HepG2 (cell line): Measurements from ENCODE around the gene SECISBP2L. TPM values are rescaled to one million over a fixed set of nuclear protein-coding genes. Genes with fewer than 3 reads are reported as not detected.

Experiments used
- ATAC-seq: fragments of 200-7000 bp; cut with Tn5 transposase; 3 replicates; pipeline ENCODE4 v1.9.1; 2020; ENCODE audit warnings: mild to moderate bottlenecking, moderate library complexity
- BruUV-seq: library from RNA; stranded (reverse); fragments of 400-500 nt; replicated peaks from 2 replicates; lab custom pipeline; 2021; lab: Mats Ljungman, UMichigan
- CTCF ChIA-PET: fragments of 300-600 bp; formaldehyde crosslinking; extraction: SDS; loops from one replicate; lab custom pipeline; 2021; ENCODE audit warnings: low total read pairs, inconsistent platforms, low intra/inter-chr PET ratio; lab: Yijun Ruan, JAX
- POLR2A ChIA-PET: fragments of 350-600 bp; sonication (Branson Sonifier 250); formaldehyde crosslinking; loops from one replicate; lab custom pipeline; 2020; ENCODE audit warnings: antibody characterized with exemption, inconsistent platforms; lab: Yijun Ruan, JAX
- DNase-seq: peaks from one replicate; pipeline ENCODE4 v3.0.0-alpha.2; 2015; ENCODE audit warnings: low spot score
- FAIRE-seq: peaks from 3 replicates; lab custom pipeline; 2011; peaks lifted over from hg19 to GRCh38; lab: Jason Lieb, UNC
- H2AFZ ChIP-seq: one replicate; pipeline ENCODE4 v1.6.1; 2011; ENCODE audit warnings: low read length, inconsistent platforms
- H3K27ac ChIP-seq: fragments of 300-600 bp; 3 replicates; pipeline ENCODE4 v1.8.0; 2011; ENCODE audit warnings: mixed run types, mild to moderate bottlenecking, mixed read lengths, low read length, inconsistent platforms; ENCODE audit not compliant: insufficient read depth; ENCODE audit errors: extremely low read length
- H3K27me3 ChIP-seq, 2 experiments: fragments of 200-600 bp in 1 of 2; 2 replicates in 1 of 2; 3 replicates in 1 of 2; pipeline versions ENCODE4 v1.6.0 to v1.8.0; 2011; ENCODE audit warnings: low read length in 2 of 2, mild to moderate bottlenecking in 2 of 2, moderate library complexity in 2 of 2, inconsistent platforms in 1 of 2; ENCODE audit not compliant: insufficient read depth in 2 of 2, control insufficient read depth in 1 of 2
- H3K36me3 ChIP-seq, 2 experiments: fragments of 200-600 bp in 1 of 2; replicated peaks in 1 of 2; 2 replicates in 1 of 2; 3 replicates in 1 of 2; pipeline versions ENCODE4 v1.5.1 to v1.8.0; 2011; ENCODE audit warnings: low read length in 2 of 2, inconsistent platforms in 1 of 2; ENCODE audit not compliant: insufficient read depth in 2 of 2, control insufficient read depth in 1 of 2
- H3K4me1 ChIP-seq: 2 replicates; pipeline ENCODE4 v1.5.1; 2012; ENCODE audit warnings: low read length, inconsistent platforms; ENCODE audit not compliant: insufficient read depth
- H3K4me2 ChIP-seq: 2 replicates; pipeline ENCODE4 v1.6.0; 2011; ENCODE audit warnings: low read depth, low read length, inconsistent platforms
- H3K4me3 ChIP-seq, 3 experiments: fragments of 200-600 bp in 1 of 3; sonication (generic), shearing (Covaris generic) in 1 of 3; replicated peaks in 1 of 3; 2 replicates each; pipeline ENCODE4 v1.5.1; 2011 to 2016; ENCODE audit warnings: low read length in 3 of 3, inconsistent platforms in 2 of 3, low read depth in 2 of 3, mild to moderate bottlenecking in 2 of 3, control low read depth in 1 of 3, mixed read lengths in 1 of 3; ENCODE audit not compliant: insufficient read depth in 1 of 3
- H3K79me2 ChIP-seq: one replicate; pipeline ENCODE4 v1.6.1; 2011; ENCODE audit warnings: low read length, inconsistent platforms; ENCODE audit not compliant: insufficient read depth
- H3K9ac ChIP-seq: 2 replicates; pipeline ENCODE4 v1.6.0; 2011; ENCODE audit warnings: mild to moderate bottlenecking, low read depth, low read length, inconsistent platforms; ENCODE audit not compliant: insufficient read depth
- H3K9me3 ChIP-seq: 2 replicates; pipeline ENCODE4 v1.5.1; 2012; ENCODE audit warnings: mild to moderate bottlenecking, low read length
- H4K20me1 ChIP-seq: 2 replicates; pipeline ENCODE4 v1.6.0; 2011; ENCODE audit warnings: inconsistent platforms, mild to moderate bottlenecking, low read length, moderate library complexity; ENCODE audit not compliant: insufficient read depth
- ARNTL ChIP-seq: sonication (generic); formaldehyde crosslinking; IDR thresholded peaks from 2 replicates; pipeline ENCODE4 v1.4.0; 2020; ENCODE audit warnings: mild to moderate bottlenecking, missing genetic modification reagents
- BHLHE40 ChIP-seq: IDR thresholded peaks from 2 replicates; pipeline ENCODE4 v1.6.1; 2011; ENCODE audit warnings: low read length, improper control_type of control experiment
- E2F2 ChIP-seq: sonication (generic); formaldehyde crosslinking; IDR thresholded peaks from 2 replicates; pipeline ENCODE4 v1.4.0; 2020; ENCODE audit warnings: missing genetic modification reagents, borderline replicate concordance
- GRHL1 ChIP-seq: sonication (generic); formaldehyde crosslinking; conservative IDR thresholded peaks from 2 replicates; pipeline ENCODE4 v1.8.0; 2022; ENCODE audit warnings: missing genetic modification reagents
- HDAC2 ChIP-seq: sonication (generic); formaldehyde crosslinking; IDR thresholded peaks from 2 replicates; pipeline ENCODE4 v1.4.0; 2020; ENCODE audit warnings: missing genetic modification reagents
- HNF4G ChIP-seq, 2 experiments: sonication (generic) in 1 of 2; formaldehyde crosslinking in 1 of 2; IDR thresholded peaks; 2 replicates each; pipeline versions ENCODE4 v1.4.0 to v1.6.1; 2011 to 2020; ENCODE audit warnings: borderline replicate concordance in 2 of 2, low read depth in 2 of 2, mild to moderate bottlenecking in 2 of 2, low read length in 1 of 2, missing genetic modification reagents in 1 of 2, moderate library complexity in 1 of 2
- IRF2 ChIP-seq: IDR thresholded peaks from 2 replicates; pipeline ENCODE4 v1.6.1; 2018; ENCODE audit warnings: missing genetic modification reagents, missing compliant biosample characterization
- KLF13 ChIP-seq: sonication (generic); formaldehyde crosslinking; IDR thresholded peaks from 2 replicates; pipeline ENCODE4 v1.4.0; 2020; ENCODE audit warnings: mild to moderate bottlenecking, missing genetic modification reagents
- MAFF ChIP-seq: IDR thresholded peaks from 2 replicates; pipeline ENCODE4 v1.6.1; 2011; ENCODE audit warnings: low read depth, low read length, improper control_type of control experiment
- RARA ChIP-seq: IDR thresholded peaks from 2 replicates; pipeline ENCODE4 v1.6.1; 2016; ENCODE audit warnings: missing genetic modification reagents, missing compliant biosample characterization
- SIX4 ChIP-seq: sonication (generic); formaldehyde crosslinking; IDR thresholded peaks from 2 replicates; pipeline ENCODE4 v1.4.0; 2020; ENCODE audit warnings: missing genetic modification reagents
- XBP1 ChIP-seq: sonication (generic); formaldehyde crosslinking; IDR thresholded peaks from 2 replicates; pipeline ENCODE4 v1.5.0; 2020; ENCODE audit warnings: missing genetic modification reagents
- ZNF275 ChIP-seq: sonication (generic); formaldehyde crosslinking; IDR thresholded peaks from 2 replicates; pipeline ENCODE4 v1.8.0; 2022; ENCODE audit warnings: missing genetic modification reagents, mild to moderate bottlenecking, inconsistent platforms, borderline replicate concordance
- ZNF513 ChIP-seq: sonication (generic); formaldehyde crosslinking; conservative IDR thresholded peaks from 2 replicates; pipeline ENCODE4 v1.5.0; 2020; ENCODE audit warnings: missing genetic modification reagents
- ZNF792 ChIP-seq: IDR thresholded peaks from 2 replicates; pipeline ENCODE4 v1.6.1; 2016
- WGBS: methylation state at CpG from one replicate; pipeline ENCODE4 v1.1.6; 2017; ENCODE audit warnings: low lambda C conversion rate; 5-methylcytosine and 5-hydroxymethylcytosine counted together
- in situ Hi-C: cut with HindIII; loops from 2 replicates; pipeline ENCODE4 v1.10.0; 2017; ENCODE audit warnings: low pct_unique_long_range_greater_than_20kb; ENCODE audit not compliant: extremely low pct_ligation_motif_present
- intact Hi-C: fragments of 100-400 bp; cut with micrococcal nuclease; formaldehyde crosslinking; loops from one replicate; pipeline ENCODE4 v1.10.0; 2022; ENCODE audit not compliant: unreplicated experiment
- polyA plus RNA-seq, 8 experiments: library from polyadenylated mRNA; depleted of rRNA in 3 of 8; stranded (reverse) in 7 of 8; unstranded in 1 of 8; fragments of >200 nt; fragmentation: Illumina TruSeq in 4 of 8; extraction: Trizol in 4 of 8; gene quantifications; 2 replicates each; pipeline versions ENCODE4 v1.2.1 to v1.2.3, GENCODE V29; 2011 to 2016; ENCODE audit warnings: low read depth in 4 of 8, missing spikeins in 1 of 8, mixed read lengths in 1 of 8; ENCODE audit not compliant: insufficient read depth in 1 of 8
- total RNA-seq, 5 experiments: library from RNA; depleted of rRNA; stranded (reverse); fragments of >200 nt; fragmentation: Illumina TruSeq; extraction: Trizol; gene quantifications; 2 replicates each; pipeline ENCODE4 v1.2.3, GENCODE V29; 2016; ENCODE audit warnings: low read depth in 1 of 5

Gene SECISBP2L
- total and polyA plus RNA-seq, 2 of the 13 experiments (the other 11 are each of a cell fraction or from before 2014, with no cell fraction given) = 13.9 to 15.6 TPM

- H3K27me3 ChIP-seq = no peaks in the 10 kb centered on the region
- no TSS peak for BruUV-seq
- no peaks in the 10 kb centered on the region for H3K79me2 ChIP-seq
- no peak for ATAC-seq
- H3K4me2 ChIP-seq = no peak overlapping the region
- no peak for TF ChIP-seq MAFF
- no peak for TF ChIP-seq SIX4 (CRISPR knock-in tag)
- no peak for TF ChIP-seq XBP1 (CRISPR knock-in tag)
- TF ChIP-seq ZNF275 (CRISPR knock-in tag) = no peak
- TF ChIP-seq HDAC2 (CRISPR knock-in tag) = no peak
- no peak for TF ChIP-seq ZNF792 (CRISPR knock-in tag)
- TF ChIP-seq IRF2 (CRISPR knock-in tag) = no peak
- no peak for TF ChIP-seq HNF4G (IDR thresholded peaks at IDR 0.05; ENCODE audit: borderline replicate concordance, low read depth, low read length)
- no peak for TF ChIP-seq HNF4G (CRISPR knock-in tag; IDR thresholded peaks at IDR 0.05; ENCODE audit: borderline replicate concordance, low read depth)
- no peak for TF ChIP-seq GRHL1
- TF ChIP-seq ZNF513 (CRISPR knock-in tag) = no peak
- no peak for TF ChIP-seq E2F2 (CRISPR knock-in tag)
- no peak for TF ChIP-seq RARA (CRISPR knock-in tag)
- TF ChIP-seq BHLHE40 = no peak
- TF ChIP-seq KLF13 (CRISPR knock-in tag) = no peak
- no peak for TF ChIP-seq ARNTL (CRISPR knock-in tag)
- TF ChIP-seq, all 625 proteins: peak for 0
- Histone ChIP-seq H2AFZ (no peak overlapping the region), H3K27ac (no peak overlapping the region), H3K4me1 (peaks cover 8% of the 10 kb centered on the region; the same call in 1 of the 2 replicates), H4K20me1 (no peaks in the 10 kb centered on the region), H3K4me3 (no peak overlapping the region), H3K36me3 (no peaks in the 10 kb centered on the region), H3K9ac (no peak overlapping the region), H3K9me3 (no peaks in the 10 kb centered on the region)
- intact Hi-C loops (no loop called here), in situ Hi-C loops (loop anchor here (25.0 kb wide), 1 partner anchor 222 kb away; no protein-coding TSS in a partner anchor)
- no peak for FAIRE-seq
- DNase-seq = no peak
- CTCF ChIA-PET = no interaction called here
- WGBS = 73% methylated on average over 3 of the region's 3 CpGs
- POLR2A ChIA-PET = no interaction called here
Observed at GRCh38 chr15:49084285-49084570, 38.0 kb upstream of the SECISBP2L start.
